Measurements from ENCODE around the gene SORCS3. TPM values are rescaled to one million over a fixed set of nuclear protein-coding genes. Genes with fewer than 3 reads are reported as not detected.

SORCS3 gene
- total and polyA plus RNA-seq, 9 of the 15 experiments (the other 6 are each of a cell fraction or from before 2014, with no cell fraction given): not detected

DNA sequence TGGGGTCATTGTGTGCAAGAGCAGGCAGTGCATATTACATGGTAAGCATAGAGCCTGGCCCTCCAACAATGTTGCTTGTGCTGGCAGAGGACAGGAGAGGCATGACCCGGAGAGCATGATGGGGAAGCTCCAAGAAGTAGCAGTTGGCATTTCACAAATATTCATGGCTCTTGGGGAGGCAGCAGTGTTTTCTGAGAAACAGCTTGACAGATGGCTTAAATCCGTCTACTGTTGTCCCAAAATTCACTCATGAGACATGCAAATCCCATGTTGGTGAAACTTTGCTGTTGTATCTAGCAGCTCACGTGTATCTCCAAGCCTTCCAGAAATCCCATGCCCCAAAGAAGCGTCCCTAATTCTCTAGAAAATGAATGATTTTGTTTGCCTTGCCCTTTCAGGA is 487.0 kb downstream of the SORCS3 start:
- H3K9me1 ChIP-seq (ENCODE audit: control insufficient read depth, insufficient read depth, low read length): no peaks in the 10 kb centered on the region

DNA sequence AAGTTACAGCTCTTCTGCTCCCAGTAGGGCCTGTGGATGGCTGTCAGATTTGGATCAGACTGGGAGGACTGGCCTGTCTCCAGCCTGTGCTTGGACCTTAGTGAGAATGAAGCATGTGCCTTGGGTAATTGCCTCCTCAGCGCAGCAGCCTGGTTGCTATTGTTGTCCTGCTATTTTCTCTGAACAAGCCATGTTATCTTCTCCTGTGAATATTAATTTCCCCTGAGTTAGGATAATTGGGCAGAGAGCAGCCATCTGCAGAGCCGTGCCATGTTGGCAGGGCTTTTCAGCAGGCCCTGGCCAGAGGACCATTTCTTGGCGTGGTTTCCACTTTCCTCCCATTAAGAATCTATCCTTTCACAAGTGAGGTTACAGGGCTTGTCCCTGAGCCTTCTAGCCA is 497.3 kb downstream of the SORCS3 start:
- Histone ChIP-seq H3K9ac (ENCODE audit: insufficient read depth in 1 of 2, low read depth in 2 of 2, low read length in 2 of 2) (no peak overlapping the region), H3K9me3 (replicated peaks; ENCODE audit: control insufficient read depth, insufficient read depth, low read depth, low read length) (no peaks in the 10 kb centered on the region), H2AFZ (ENCODE audit: low read depth, low read length) (no peak overlapping the region), H4K20me1 (replicated peaks; ENCODE audit: control insufficient read depth, insufficient read depth, low read length) (no peaks in the 10 kb centered on the region), H3K4me1 (replicated peaks in 1 of 2; ENCODE audit: control insufficient read depth in 2 of 2, insufficient read depth in 2 of 2, low read length in 2 of 2) (no peaks in the 10 kb centered on the region), H3K4me2 (ENCODE audit: insufficient read depth, low read length) (no peak overlapping the region), H3K79me2 (ENCODE audit: control insufficient read depth, insufficient read depth, low read length) (no peaks in the 10 kb centered on the region), H3K27me3 (ENCODE audit: control insufficient read depth in 2 of 2, insufficient read depth in 2 of 2, low read length in 2 of 2) (no peaks in the 10 kb centered on the region), H3K36me3 (ENCODE audit: control insufficient read depth, insufficient read depth, low read length) (no peaks in the 10 kb centered on the region), H3K4me3 (no peak overlapping the region), H3K9me1 (ENCODE audit: control insufficient read depth, insufficient read depth, low read length) (no peaks in the 10 kb centered on the region), H3K27ac (ENCODE audit: extremely low read depth, low read depth, low read length) (no peak overlapping the region)
- in situ Hi-C loops (cut with MboI) (no loop called here), intact Hi-C loops (cut with micrococcal nuclease) (no loop called here)
- FAIRE-seq: no peak
- 0% methylated on average over 3 of the region's 3 CpGs for WGBS (ENCODE audit: insufficient coverage, low coverage, missing lambda C conversion rate)
- BruUV-seq (replicated peaks): no TSS peak
- no peak for ATAC-seq
- TF ChIP-seq ZBTB8A (IDR thresholded peaks at IDR 0.05; ENCODE audit: partially characterized antibody) (no peak), RFX7 (CRISPR knock-in tag; IDR thresholded peaks at IDR 0.05) (no peak), BRD9 (IDR thresholded peaks at IDR 0.05; ENCODE audit: low read depth, partially characterized antibody) (no peak), MBD2 (IDR thresholded peaks at IDR 0.05; ENCODE audit: borderline replicate concordance, low read depth) (no peak)
- TF ChIP-seq, protein P1, sequence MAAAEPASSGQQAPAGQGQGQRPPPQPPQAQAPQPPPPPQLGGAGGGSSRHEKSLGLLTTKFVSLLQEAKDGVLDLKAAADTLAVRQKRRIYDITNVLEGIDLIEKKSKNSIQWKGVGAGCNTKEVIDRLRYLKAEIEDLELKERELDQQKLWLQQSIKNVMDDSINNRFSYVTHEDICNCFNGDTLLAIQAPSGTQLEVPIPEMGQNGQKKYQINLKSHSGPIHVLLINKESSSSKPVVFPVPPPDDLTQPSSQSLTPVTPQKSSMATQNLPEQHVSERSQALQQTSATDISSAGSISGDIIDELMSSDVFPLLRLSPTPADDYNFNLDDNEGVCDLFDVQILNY (CRISPR knock-in tag; IDR thresholded peaks at IDR 0.05): no peak
- ChIA-PET CTCF (ENCODE audit: low intra/inter-chr PET ratio) (no interaction called here), POLR2A (no interaction called here)
- no peak for DNase-seq (ENCODE audit: extremely low read depth in 1 of 4, low spot score in 3 of 4)

More for the DNA sequence above, 487.0 kb downstream of the SORCS3 start:
- ATAC-seq (no peak), FAIRE-seq (no peak), DNase-seq (ENCODE audit: extremely low read depth in 1 of 4, low spot score in 3 of 4) (no peak)
- H3K79me2 ChIP-seq (ENCODE audit: control insufficient read depth, insufficient read depth, low read length): no peaks in the 10 kb centered on the region
- no peak overlapping the region for H3K9ac ChIP-seq (ENCODE audit: insufficient read depth in 1 of 2, low read depth in 2 of 2, low read length in 2 of 2)
- ChIA-PET POLR2A (no interaction called here), CTCF (ENCODE audit: low intra/inter-chr PET ratio) (no interaction called here)
- 0% methylated on average over 4 of the region's 4 CpGs for WGBS (ENCODE audit: insufficient coverage, low coverage, missing lambda C conversion rate)
- no peaks in the 10 kb centered on the region for H3K27me3 ChIP-seq (ENCODE audit: control insufficient read depth in 2 of 2, insufficient read depth in 2 of 2, low read length in 2 of 2)
- no peaks in the 10 kb centered on the region for H3K9me3 ChIP-seq (replicated peaks; ENCODE audit: control insufficient read depth, insufficient read depth, low read depth, low read length)
- no TSS peak for BruUV-seq (replicated peaks)
- intact Hi-C loops (cut with micrococcal nuclease): no loop called here
- H3K4me1 ChIP-seq (replicated peaks in 1 of 2; ENCODE audit: control insufficient read depth in 2 of 2, insufficient read depth in 2 of 2, low read length in 2 of 2): no peaks in the 10 kb centered on the region
- no peaks in the 10 kb centered on the region for H3K36me3 ChIP-seq (ENCODE audit: control insufficient read depth, insufficient read depth, low read length)
- no peak overlapping the region for H2AFZ ChIP-seq (ENCODE audit: low read depth, low read length)
- no peaks in the 10 kb centered on the region for H4K20me1 ChIP-seq (replicated peaks; ENCODE audit: control insufficient read depth, insufficient read depth, low read length)
- in situ Hi-C loops (cut with MboI): no loop called here
- no peak overlapping the region for H3K4me3 ChIP-seq
- H3K4me2 ChIP-seq (ENCODE audit: insufficient read depth, low read length): no peak overlapping the region
- TF ChIP-seq EGR1 (conservative IDR thresholded peaks at IDR 0.05): no peak
- TF ChIP-seq SNRNP70 (optimal IDR thresholded peaks at IDR 0.05; ENCODE audit: low read depth, low read length): no peak
- no peak for TF ChIP-seq MTA3 (IDR thresholded peaks at IDR 0.05; ENCODE audit: borderline replicate concordance)
- no peak for TF ChIP-seq BHLHE40 (IDR thresholded peaks at IDR 0.05; ENCODE audit: low read length)
- no peak for TF ChIP-seq ZNF197 (CRISPR knock-in tag; IDR thresholded peaks at IDR 0.05; ENCODE audit: low read depth)
- TF ChIP-seq POLR3A (IDR thresholded peaks at IDR 0.05; ENCODE audit: borderline replicate concordance, extremely low read depth, insufficient read depth, insufficient read length): no peak
- H3K27ac ChIP-seq (ENCODE audit: extremely low read depth, low read depth, low read length): no peak overlapping the region

Measured in K562 (cell line).